Right lobe of liver (tissue), 6 donors: ENCODE measurements around the gene ZNF580. TPM values are rescaled to one million over a fixed set of nuclear protein-coding genes. Genes with fewer than 3 reads are reported as not detected.

Experiments
- ATAC-seq, 4 donors: fragments of 200-7000 bp; cut with Tn5 transposase; one replicate each; pipeline ENCODE4 v1.9.1; 2020; ENCODE audit warnings: mild to moderate bottlenecking in 4 of 4, moderate library complexity in 4 of 4
- DNase-seq, 3 donors: peaks; one replicate each; pipeline ENCODE4 v3.0.0-alpha.2; 2020
- H3K27ac ChIP-seq, 3 donors: fragments of 200-600 bp; one replicate each; pipeline ENCODE4 v1.8.0; 2022
- H3K27me3 ChIP-seq, 2 donors: fragments of 200-600 bp; one replicate each; pipeline ENCODE4 v1.8.0; 2022
- H3K36me3 ChIP-seq, 4 donors: fragments of 200-600 bp; sonication (generic) in 1 of 4; one replicate each; pipeline versions ENCODE4 v1.5.1 to v1.8.0; 2017 to 2022; ENCODE audit warnings: control low read depth in 1 of 4
- H3K4me1 ChIP-seq, 4 donors: fragments of 200-600 bp; sonication (generic) in 1 of 4; one replicate each; pipeline versions ENCODE4 v1.5.1 to v1.8.0; 2017 to 2022; ENCODE audit warnings: control low read depth in 1 of 4
- H3K4me3 ChIP-seq, 3 donors: fragments of 200-600 bp; one replicate each; pipeline ENCODE4 v1.8.0; 2022
- H3K9me3 ChIP-seq, 4 donors: fragments of 200-600 bp; sonication (generic) in 1 of 4; one replicate each; pipeline versions ENCODE4 v1.5.1 to v1.8.0; 2017 to 2022; ENCODE audit warnings: control low read depth in 1 of 4
- POLR2A ChIP-seq: fragments of 450-650 bp; IDR thresholded peaks from one replicate; pipeline ENCODE4 v1.6.1; 2017; ENCODE audit warnings: antibody characterized with exemption, mild to moderate bottlenecking
- WGBS: methylation state at CpG from one replicate; pipeline ENCODE4 v1.1.6; 2018; ENCODE audit warnings: low coverage, low lambda C conversion rate; ENCODE audit not compliant: insufficient coverage; ENCODE audit errors: missing lambda C conversion rate; 5-methylcytosine and 5-hydroxymethylcytosine counted together
- intact Hi-C, 2 donors: fragments of 100-400 bp; cut with DNase I; formaldehyde crosslinking; loops; one replicate each; pipeline versions ENCODE4 v1.11.2 to v1.14.1; 2022
- total RNA-seq, 6 experiments: library from RNA; depleted of rRNA in 2 of 6; stranded (reverse); fragments of >200 nt in 2 of 6; fragmentation: NEBNext Ultra II Directional in 3 of 6; extraction: Animal tissue kit (Norgen Biotek cat#: 25700) in 3 of 6; gene quantifications; one replicate each; pipeline versions ENCODE4 v1.1.0 to v1.2.4, GENCODE V29; 2016 to 2023
- TF ChIP-seq, protein P1 (sequence below), 4 donors: fragments of 200-600 bp in 3 of 4; fragments of 450-650 bp in 1 of 4; IDR thresholded peaks; one replicate each; pipeline versions ENCODE4 v1.5.1 to v1.8.0; 2016 to 2022; ENCODE audit warnings: antibody characterized with exemption in 4 of 4, mild to moderate bottlenecking in 2 of 4
- donor health status: DM: no; HTN: yes; CAD: no.
- donor health status: DM: no; HTN: no; CAD: no.
- donor health status: DM: no; HTN: no; CAD: no.
- donor health status: DM: no; HTN: yes; CAD: no.
- donor health status: DM: no; HTN: yes; CAD: no.

Gene ZNF580
- total RNA-seq, 6 experiments from 2014 or later = 5.4 to 11.6 (median 6.5) TPM

DNA sequence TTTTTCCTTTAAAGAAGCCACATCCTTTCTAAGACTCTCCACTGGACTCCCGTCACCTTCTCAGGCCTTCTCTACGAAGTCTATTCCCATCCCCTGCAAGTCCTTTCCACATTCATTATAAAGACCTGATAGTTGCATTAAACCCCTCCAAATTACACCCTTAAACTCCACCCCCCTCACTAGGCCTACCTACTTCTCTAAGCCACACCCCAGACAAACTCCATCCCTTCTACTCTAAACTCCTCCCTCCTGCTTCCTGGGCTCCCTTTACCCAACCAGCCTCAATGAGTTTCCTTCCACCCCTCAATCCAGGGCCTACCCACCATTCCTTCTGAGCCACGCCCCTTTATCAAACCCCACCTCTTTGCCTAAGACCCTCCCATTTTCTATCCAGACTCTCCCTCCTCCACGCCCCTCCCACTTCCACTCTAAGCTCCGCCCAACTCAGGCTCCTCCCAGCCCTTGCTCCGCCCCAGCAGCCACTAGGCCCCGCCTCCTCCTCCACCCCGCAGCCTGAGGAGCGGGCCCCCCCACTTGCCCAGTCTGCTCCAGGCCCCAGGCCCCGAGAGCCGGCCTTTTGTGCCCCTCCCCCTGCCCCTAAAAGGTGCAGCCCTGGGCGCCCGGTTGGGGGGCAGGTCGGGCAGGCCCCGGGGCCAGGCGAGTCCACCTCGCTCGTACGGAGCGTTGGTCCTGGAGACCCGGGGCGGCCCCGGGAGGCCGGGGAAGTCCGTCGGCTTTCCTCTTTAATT lies 41.9 kb upstream of the ZNF580 start:
- 4% methylated on average over 10 of the region's 26 CpGs for WGBS

DNA sequence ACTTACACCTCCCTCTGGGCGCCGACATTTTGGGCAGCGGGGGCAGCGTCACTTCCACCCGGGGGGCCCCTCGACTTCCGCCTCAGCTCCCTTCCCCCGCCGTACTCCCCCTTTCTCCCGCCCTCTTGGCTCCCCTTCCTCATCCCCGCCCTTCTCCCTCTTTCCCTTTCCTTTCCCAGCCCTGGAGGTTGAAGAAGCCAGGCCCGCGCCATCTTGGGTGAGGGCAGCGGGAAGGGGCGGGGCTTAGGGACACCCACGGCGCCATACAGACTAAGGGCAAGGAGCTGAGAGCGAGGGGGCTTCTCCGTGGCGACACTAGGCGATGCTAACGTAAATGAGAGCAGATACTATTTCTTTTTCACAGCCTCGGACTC lies 41.3 kb upstream of the ZNF580 start, which contains the start of gene FIZ1:
Gene FIZ1, minus strand, starts transcription at position 50 of the 374 bp plus-strand sequence. CDS start 1,652 bp downstream, outside the sequence.
- ATAC-seq (peak; percentile 83 to 90 (median 87)), DNase-seq (peak; percentile 96 to 98 (median 98))
- Histone ChIP-seq H3K27ac (peak within 1 kb of the TSS; percentile 87 to 97 (median 94)), H3K4me1 (peaks cover 0 to 3% (median 1%) of the 10 kb centered on the region in 4 donors), H3K4me3 (peak within 1 kb of the TSS; percentile 84 to 99 (median 99)), H3K36me3 (peaks cover 0 to 9% (median 2%) of the 10 kb centered on the region in 4 donors), H3K27me3 (no peaks in the 10 kb centered on the region), H3K9me3 (no peaks in the 10 kb centered on the region)
- no peak for TF ChIP-seq POLR2A
- TF ChIP-seq, protein P1, sequence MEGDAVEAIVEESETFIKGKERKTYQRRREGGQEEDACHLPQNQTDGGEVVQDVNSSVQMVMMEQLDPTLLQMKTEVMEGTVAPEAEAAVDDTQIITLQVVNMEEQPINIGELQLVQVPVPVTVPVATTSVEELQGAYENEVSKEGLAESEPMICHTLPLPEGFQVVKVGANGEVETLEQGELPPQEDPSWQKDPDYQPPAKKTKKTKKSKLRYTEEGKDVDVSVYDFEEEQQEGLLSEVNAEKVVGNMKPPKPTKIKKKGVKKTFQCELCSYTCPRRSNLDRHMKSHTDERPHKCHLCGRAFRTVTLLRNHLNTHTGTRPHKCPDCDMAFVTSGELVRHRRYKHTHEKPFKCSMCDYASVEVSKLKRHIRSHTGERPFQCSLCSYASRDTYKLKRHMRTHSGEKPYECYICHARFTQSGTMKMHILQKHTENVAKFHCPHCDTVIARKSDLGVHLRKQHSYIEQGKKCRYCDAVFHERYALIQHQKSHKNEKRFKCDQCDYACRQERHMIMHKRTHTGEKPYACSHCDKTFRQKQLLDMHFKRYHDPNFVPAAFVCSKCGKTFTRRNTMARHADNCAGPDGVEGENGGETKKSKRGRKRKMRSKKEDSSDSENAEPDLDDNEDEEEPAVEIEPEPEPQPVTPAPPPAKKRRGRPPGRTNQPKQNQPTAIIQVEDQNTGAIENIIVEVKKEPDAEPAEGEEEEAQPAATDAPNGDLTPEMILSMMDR (IDR thresholded peaks at IDR 0.05) = no peak
- intact Hi-C loops = no loop called here
- under 1% methylated on average over 21 of the region's 23 CpGs for WGBS

More for the DNA sequence above, 41.9 kb upstream of the ZNF580 start:
- peak; percentile 77 for TF ChIP-seq POLR2A
- TF ChIP-seq, protein P1 (IDR thresholded peaks at IDR 0.05) = no peak
- Histone ChIP-seq H3K9me3 (no peaks in the 10 kb centered on the region), H3K4me1 (no peaks in the 10 kb centered on the region), H3K4me3 (peak overlapping the region; percentile 84 to 99 (median 99)), H3K36me3 (peaks cover 0 to 9% (median 2%) of the 10 kb centered on the region in 4 donors), H3K27ac (peak overlapping the region; percentile 87 to 97 (median 94)), H3K27me3 (no peaks in the 10 kb centered on the region)
- DNase-seq (peak; percentile 95 to 96 (median 95)), ATAC-seq (peak; percentile 83 to 89 (median 86))
- intact Hi-C loops = no loop called here

- intact Hi-C loops = no loop called here
Measured at GRCh38 chr19:55599842-55600661, 40.8 kb upstream of the ZNF580 start, which contains the start of gene ZNF524. Gene ZNF524, plus strand, starts transcription at chr19:55600288. Its CDS starts 1,825 bp downstream, at chr19:55602113.

GRCh38 chr19:55600662-55601028 lies 40.2 kb upstream of the ZNF580 start:
- WGBS = 15% methylated on average over 6 of the region's 15 CpGs

More at GRCh38 chr19:55599842-55600661, 40.8 kb upstream of the ZNF580 start, which contains the start of gene ZNF524:
- peak within 1 kb of the TSS; percentile 87 to 97 (median 94) for H3K27ac ChIP-seq
- peaks cover 0 to 9% (median 2%) of the 10 kb centered on the region in 4 donors for H3K36me3 ChIP-seq
- peak within 1 kb of the TSS; percentile 84 to 99 (median 99) for H3K4me3 ChIP-seq
- peak; percentile 56 to 68 (median 62) for ATAC-seq
- TF ChIP-seq, protein P1 (IDR thresholded peaks at IDR 0.05) = no peak
- peak; percentile 15 for TF ChIP-seq POLR2A
- peak; percentile 89 to 90 (median 90) for DNase-seq
- H3K9me3 ChIP-seq = no peaks in the 10 kb centered on the region
- no peaks in the 10 kb centered on the region for H3K27me3 ChIP-seq
- 0% methylated on average over 17 of the region's 97 CpGs for WGBS
- H3K4me1 ChIP-seq = peaks cover 0 to 6% (median 2%) of the 10 kb centered on the region in 4 donors

More at GRCh38 chr19:55600662-55601028, 40.2 kb upstream of the ZNF580 start:
- DNase-seq (no peak), ATAC-seq (no peak)
- TF ChIP-seq POLR2A = no peak
- TF ChIP-seq, protein P1 (IDR thresholded peaks at IDR 0.05) = no peak
- H3K4me1 ChIP-seq = peaks cover 0 to 6% (median 2%) of the 10 kb centered on the region in 4 donors
- no peaks in the 10 kb centered on the region for H3K27me3 ChIP-seq
- H3K27ac ChIP-seq = peak overlapping the region; percentile 87 to 97 (median 94)
- peak overlapping the region; percentile 84 to 99 (median 99) for H3K4me3 ChIP-seq
- intact Hi-C loops = no loop called here
- no peaks in the 10 kb centered on the region for H3K9me3 ChIP-seq
- H3K36me3 ChIP-seq = peaks cover 0 to 9% (median 2%) of the 10 kb centered on the region in 4 donors
